HEK293 (cell line): ENCODE results near the gene TMEM60.

Experiments used
- CTCF ChIA-PET: fragments of 350-600 bp; formaldehyde crosslinking; extraction: SDS; loops from one replicate; lab custom pipeline; 2021; ENCODE audit warnings: antibody characterized with exemption; lab: Yijun Ruan, JAX
- POLR2A ChIA-PET: fragments of 300-600 bp; formaldehyde crosslinking; extraction: SDS; loops from one replicate; lab custom pipeline; 2020; ENCODE audit warnings: antibody characterized with exemption, inconsistent platforms; lab: Yijun Ruan, JAX
- H3K27ac ChIP-seq: fragments of 200-500 bp; sonication (Bioruptor generic); 2 replicates; pipeline ENCODE4 v1.5.1; 2014; ENCODE audit warnings: low read depth, low read length, control low read depth, inconsistent platforms; ENCODE audit errors: extremely low read depth
- H3K36me3 ChIP-seq, 2 experiments: fragments of 200-500 bp in 1 of 2; sonication (Bioruptor generic) in 1 of 2; 1 replicate in 1 of 2; 2 replicates in 1 of 2; pipeline ENCODE4 v1.5.1; 2014 to 2017; ENCODE audit warnings: inconsistent platforms in 2 of 2, low read length in 2 of 2; ENCODE audit not compliant: control insufficient read depth in 2 of 2, insufficient read depth in 1 of 2
- H3K4me1 ChIP-seq: fragments of 200-500 bp; sonication (Bioruptor generic); 2 replicates; pipeline ENCODE4 v1.5.1; 2014; ENCODE audit warnings: mild to moderate bottlenecking, low read length, inconsistent platforms; ENCODE audit not compliant: control insufficient read depth, insufficient read depth
- H3K4me3 ChIP-seq: 2 replicates; pipeline ENCODE4 v1.5.1; 2011; ENCODE audit warnings: low read depth, mild to moderate bottlenecking, control low read depth, low read length, moderate library complexity
- H3K9me3 ChIP-seq: fragments of 200-500 bp; sonication (Bioruptor generic); 2 replicates; pipeline ENCODE4 v1.5.1; 2014; ENCODE audit warnings: low read depth, low read length, inconsistent platforms; ENCODE audit not compliant: control insufficient read depth, insufficient read depth
- KLF17 ChIP-seq: fragments of 450-650 bp; formaldehyde crosslinking; IDR thresholded peaks from 2 replicates; pipeline ENCODE4 v1.5.1; 2016; ENCODE audit warnings: missing biosample characterization, missing genetic modification characterization
- PRDM6 ChIP-seq: fragments of 450-650 bp; formaldehyde crosslinking; IDR thresholded peaks from 2 replicates; pipeline ENCODE4 v1.5.1; 2017; ENCODE audit warnings: missing biosample characterization, missing genetic modification characterization
- SETDB1 ChIP-seq: IDR thresholded peaks from one replicate; pipeline ENCODE4 v1.6.1; 2017; ENCODE audit warnings: mild to moderate bottlenecking, low read length, moderate library complexity, mixed read lengths; ENCODE audit not compliant: insufficient read length
- SP2 ChIP-seq: fragments of 450-650 bp; formaldehyde crosslinking; IDR thresholded peaks from 2 replicates; pipeline ENCODE4 v1.5.1; 2016; ENCODE audit warnings: missing biosample characterization, missing genetic modification characterization
- ZFP69B ChIP-seq: fragments of 450-650 bp; formaldehyde crosslinking; IDR thresholded peaks from 2 replicates; pipeline ENCODE4 v1.5.1; 2016; ENCODE audit warnings: missing biosample characterization, missing genetic modification characterization
- ZNF2 ChIP-seq: fragments of 450-650 bp; formaldehyde crosslinking; IDR thresholded peaks from 2 replicates; pipeline ENCODE4 v1.5.1; 2016; ENCODE audit warnings: missing biosample characterization, missing genetic modification characterization
- ZNF24 ChIP-seq: fragments of 450-650 bp; formaldehyde crosslinking; IDR thresholded peaks from 2 replicates; pipeline ENCODE4 v1.5.1; 2016; ENCODE audit warnings: missing biosample characterization, missing genetic modification characterization
- ZNF26 ChIP-seq: fragments of 450-650 bp; formaldehyde crosslinking; IDR thresholded peaks from 2 replicates; pipeline ENCODE4 v1.5.1; 2016; ENCODE audit warnings: missing biosample characterization, missing genetic modification characterization
- ZNF404 ChIP-seq: fragments of 450-650 bp; formaldehyde crosslinking; IDR thresholded peaks from 2 replicates; pipeline ENCODE4 v1.5.1; 2017; ENCODE audit warnings: missing biosample characterization, missing genetic modification characterization
- ZNF426 ChIP-seq: fragments of 450-650 bp; formaldehyde crosslinking; IDR thresholded peaks from 2 replicates; pipeline ENCODE4 v1.5.1; 2017; ENCODE audit warnings: missing biosample characterization, missing genetic modification characterization, mild to moderate bottlenecking, inconsistent platforms, moderate library complexity
- ZNF549 ChIP-seq: fragments of 450-650 bp; IDR thresholded peaks from 2 replicates; pipeline ENCODE4 v1.5.1; 2018; ENCODE audit warnings: missing biosample characterization, missing genetic modification characterization, mild to moderate bottlenecking, inconsistent platforms, moderate library complexity
- ZNF645 ChIP-seq: fragments of 450-650 bp; formaldehyde crosslinking; IDR thresholded peaks from 2 replicates; pipeline ENCODE4; 2016; ENCODE audit warnings: missing biosample characterization, missing genetic modification characterization
- ZNF654 ChIP-seq: fragments of 450-650 bp; formaldehyde crosslinking; IDR thresholded peaks from 2 replicates; pipeline ENCODE4 v1.5.1; 2016; ENCODE audit warnings: low read depth, missing biosample characterization, missing genetic modification characterization
- ZNF692 ChIP-seq: fragments of 450-650 bp; formaldehyde crosslinking; IDR thresholded peaks from 2 replicates; pipeline ENCODE4 v1.5.1; 2016; ENCODE audit warnings: missing biosample characterization, missing genetic modification characterization
- ZSCAN30 ChIP-seq: fragments of 450-650 bp; IDR thresholded peaks from 2 replicates; pipeline ENCODE4 v1.5.1; 2018; ENCODE audit warnings: missing biosample characterization, mild to moderate bottlenecking, missing genetic modification characterization, moderate library complexity

The TMEM60 gene

GRCh38 chr7:77811516-77812289 lies 13.5 kb upstream of the TMEM60 start:
- TF ChIP-seq ZNF24 (tag by site-specific recombination) (no peak), KLF17 (no peak), ZNF645 (tag by site-specific recombination) (no peak), ZNF2 (no peak), ZNF404 (tag by site-specific recombination) (no peak), PRDM6 (tag by site-specific recombination) (no peak), ZSCAN30 (tag by site-specific recombination) (no peak), ZFP69B (no peak), ZNF426 (tag by site-specific recombination) (no peak), ZNF692 (tag by site-specific recombination) (no peak)
- no peaks in the 10 kb centered on the region; a peak in 1 of 3 replicates for H3K36me3 ChIP-seq
- no peak overlapping the region for H3K27ac ChIP-seq
- POLR2A ChIA-PET = interaction anchor here (0.7 to 1.5 kb wide), 2 partner anchors 11 to 12 kb away, joined by 4 to 5 read pairs; no protein-coding TSS in a partner anchor
- CTCF ChIA-PET = interaction anchor here (0.8 to 1.0 kb wide), 2 partner anchors 13 to 23 kb away, joined by 3 to 4 read pairs; partner anchors contain the start of gene PHTF2
- no peak overlapping the region for H3K4me3 ChIP-seq
- no peaks in the 10 kb centered on the region for H3K4me1 ChIP-seq
- no peaks in the 10 kb centered on the region for H3K9me3 ChIP-seq

- Histone ChIP-seq H3K9me3 (no peaks in the 10 kb centered on the region), H3K4me3 (no peak overlapping the region), H3K27ac (no peak overlapping the region), H3K4me1 (no peaks in the 10 kb centered on the region), H3K36me3 (no peaks in the 10 kb centered on the region; a peak in 1 of 3 replicates)
- CTCF ChIA-PET = no interaction called here
- TF ChIP-seq ZNF26 (tag by site-specific recombination) (peak; percentile 81; the same call in 1 of the 2 replicates), ZNF654 (no peak)
- POLR2A ChIA-PET = no interaction called here
Measured at GRCh38 chr7:77808517-77808916, 10.3 kb upstream of the TMEM60 start.

- H3K9me3 ChIP-seq = no peaks in the 10 kb centered on the region
Measured at GRCh38 chr7:77806425-77806824, 8.2 kb upstream of the TMEM60 start.

More at GRCh38 chr7:77806425-77806824, 8.2 kb upstream of the TMEM60 start:
- ChIA-PET POLR2A (no interaction called here), CTCF (no interaction called here)
- Histone ChIP-seq H3K36me3 (no peaks in the 10 kb centered on the region; a peak in 1 of 3 replicates), H3K4me3 (no peak overlapping the region), H3K4me1 (no peaks in the 10 kb centered on the region), H3K27ac (no peak overlapping the region)
- TF ChIP-seq SETDB1 (peak; percentile 65), ZNF549 (tag by site-specific recombination) (no peak), SP2 (tag by site-specific recombination) (no peak)
